Measurements from ENCODE around the gene SBSN. TPM values are rescaled to one million over a fixed set of nuclear protein-coding genes. Genes with fewer than 3 reads are reported as not detected.

SBSN gene
- total RNA-seq, 2 experiments from 2014 or later = not detected

- Histone ChIP-seq H4K20me1 (ENCODE audit: insufficient read depth, low read length) (no peaks in the 10 kb centered on the region), H3K4me3 (ENCODE audit: low read depth, low read length, poor library complexity, severe bottlenecking) (no peak overlapping the region), H3K9me3 (ENCODE audit: low read length) (no peaks in the 10 kb centered on the region), H3K27ac (ENCODE audit: low read depth, low read length, poor library complexity, severe bottlenecking) (no peak overlapping the region), H3K79me2 (ENCODE audit: insufficient read depth, low read depth, low read length) (no peaks in the 10 kb centered on the region), H3K4me1 (ENCODE audit: insufficient read depth, low read length, poor library complexity, severe bottlenecking) (peaks cover 7% of the 10 kb centered on the region), H2AFZ (ENCODE audit: low read length) (no peak overlapping the region), H3K4me2 (ENCODE audit: low read length) (no peak overlapping the region), H3K9me2 (ENCODE audit: insufficient read depth, low read length) (no peaks in the 10 kb centered on the region), H3K36me3 (ENCODE audit: insufficient read depth, low read length) (no peaks in the 10 kb centered on the region; the same call in 1 of the 2 replicates)
- no peak for TF ChIP-seq EZH2phosphoT487 (IDR thresholded peaks at IDR 0.05; ENCODE audit: borderline replicate concordance, low read depth, low read length)
- no peak for TF ChIP-seq CTCF (conservative IDR thresholded peaks at IDR 0.05; ENCODE audit: low read length)
- intact Hi-C loops (cut with micrococcal nuclease; ENCODE audit: unreplicated experiment) = no loop called here
- DNase-seq (ENCODE audit: low spot score) = no peak
- CTCF ChIA-PET (ENCODE audit: unreplicated experiment) = no interaction called here
- no TSS peak for BruUV-seq (replicated peaks)
- POLR2A ChIA-PET = interaction anchor here (0.6 kb wide), 3 partner anchors 14 to 648 kb away, joined by 3 to 8 read pairs (median 3); no protein-coding TSS in a partner anchor
Measured at GRCh38 chr19:35551091-35551810, 23.1 kb upstream of the SBSN start.

- intact Hi-C loops (cut with micrococcal nuclease; ENCODE audit: unreplicated experiment) = loop anchor here (1.0 to 5.0 kb wide), 3 partner anchors 42 to 142 kb away; partner anchors contain the start of gene COX6B1
- ChIA-PET CTCF (ENCODE audit: unreplicated experiment) (no interaction called here), POLR2A (no interaction called here)
- Histone ChIP-seq H3K4me2 (ENCODE audit: low read length) (no peak overlapping the region), H3K27ac (ENCODE audit: low read depth, low read length, poor library complexity, severe bottlenecking) (no peak overlapping the region), H3K79me2 (ENCODE audit: insufficient read depth, low read depth, low read length) (peaks cover 6% of the 10 kb centered on the region; the same call in 1 of the 2 replicates), H2AFZ (ENCODE audit: low read length) (no peak overlapping the region), H3K4me1 (ENCODE audit: insufficient read depth, low read length, poor library complexity, severe bottlenecking) (peaks cover 9% of the 10 kb centered on the region), H4K20me1 (ENCODE audit: insufficient read depth, low read length) (no peaks in the 10 kb centered on the region), H3K9me3 (ENCODE audit: low read length) (no peaks in the 10 kb centered on the region), H3K36me3 (ENCODE audit: insufficient read depth, low read length) (no peaks in the 10 kb centered on the region; the same call in 1 of the 2 replicates), H3K4me3 (ENCODE audit: low read depth, low read length, poor library complexity, severe bottlenecking) (no peak overlapping the region), H3K9me2 (ENCODE audit: insufficient read depth, low read length) (no peaks in the 10 kb centered on the region)
- TF ChIP-seq CTCF (conservative IDR thresholded peaks at IDR 0.05; ENCODE audit: low read length) (no peak), EZH2phosphoT487 (IDR thresholded peaks at IDR 0.05; ENCODE audit: borderline replicate concordance, low read depth, low read length) (no peak)
- BruUV-seq (replicated peaks) = no TSS peak
- DNase-seq (ENCODE audit: low spot score) = no peak
Measured at GRCh38 chr19:35549879-35550523, 21.9 kb upstream of the SBSN start.
